ENCODE measurements around the gene HSF5. TPM values are rescaled to one million over a fixed set of nuclear protein-coding genes. Genes with fewer than 3 reads are reported as not detected.
A peak's percentile ranks its signal among the peaks of the same experiment; 100 is the strongest.

HSF5 gene
- total RNA-seq, 1 donor from 2014 or later = 0.09 TPM

GRCh38 chr17:58515286-58515685, 27.1 kb upstream of the HSF5 start:
- peak overlapping the region; percentile 68 for H3K4me3 Mint-ChIP-seq
- no peaks in the 10 kb centered on the region for H3K9me3 Mint-ChIP-seq
- H3K27ac Mint-ChIP-seq = peak overlapping the region; percentile 81
- peaks cover 37% of the 10 kb centered on the region for H3K4me1 Mint-ChIP-seq
- no peak for DNase-seq (ENCODE audit: low spot score in 2 of 2, unreplicated experiment in 2 of 2)
- H3K36me3 Mint-ChIP-seq = peaks cover 12% of the 10 kb centered on the region
- no peaks in the 10 kb centered on the region for H3K27me3 Mint-ChIP-seq (ENCODE audit: low read depth)
- TF ChIP-seq CTCF (IDR thresholded peaks at IDR 0.05; ENCODE audit: unreplicated experiment) = no peak

GRCh38 chr17:58514770-58515157, 26.6 kb upstream of the HSF5 start:
- H3K36me3 Mint-ChIP-seq = peaks cover 18% of the 10 kb centered on the region
- no peak for TF ChIP-seq CTCF (IDR thresholded peaks at IDR 0.05; ENCODE audit: unreplicated experiment)
- H3K9me3 Mint-ChIP-seq = no peaks in the 10 kb centered on the region
- peak overlapping the region; percentile 68 for H3K4me3 Mint-ChIP-seq
- DNase-seq (ENCODE audit: low spot score in 2 of 2, unreplicated experiment in 2 of 2) = no peak
- H3K27me3 Mint-ChIP-seq (ENCODE audit: low read depth) = no peaks in the 10 kb centered on the region
- peak overlapping the region; percentile 81 for H3K27ac Mint-ChIP-seq
- H3K4me1 Mint-ChIP-seq = peaks cover 35% of the 10 kb centered on the region

- no peaks in the 10 kb centered on the region for H3K27me3 Mint-ChIP-seq (ENCODE audit: low read depth)
- TF ChIP-seq CTCF (IDR thresholded peaks at IDR 0.05; ENCODE audit: unreplicated experiment) = no peak
- H3K9me3 Mint-ChIP-seq = no peaks in the 10 kb centered on the region
- H3K4me3 Mint-ChIP-seq = peak within 1 kb of the TSS; percentile 93
- peaks cover 35% of the 10 kb centered on the region for H3K4me1 Mint-ChIP-seq
- peaks cover 20% of the 10 kb centered on the region for H3K36me3 Mint-ChIP-seq
- H3K27ac Mint-ChIP-seq = peak within 1 kb of the TSS; percentile 92
- DNase-seq (ENCODE audit: low spot score in 2 of 2, unreplicated experiment in 2 of 2) = peak; percentile 80 to 83
Measured at GRCh38 chr17:58513965-58514769, 26.0 kb upstream of the HSF5 start, which contains the start of gene MTMR4. Gene MTMR4 (minus strand): TSS chr17:58514638. CDS start chr17:58514407, 231 bp downstream.

- TF ChIP-seq CTCF (IDR thresholded peaks at IDR 0.05; ENCODE audit: unreplicated experiment) = no peak
- Mint-ChIP-seq H3K36me3 (peaks cover 23% of the 10 kb centered on the region), H3K27me3 (ENCODE audit: low read depth) (no peaks in the 10 kb centered on the region), H3K4me1 (peaks cover 30% of the 10 kb centered on the region), H3K4me3 (peak overlapping the region; percentile 93), H3K9me3 (no peaks in the 10 kb centered on the region), H3K27ac (peak overlapping the region; percentile 92)
- DNase-seq (ENCODE audit: low spot score in 2 of 2, unreplicated experiment in 2 of 2) = no peak
Measured at GRCh38 chr17:58513267-58513964, 25.2 kb upstream of the HSF5 start.

GRCh38 chr17:58510075-58510474, 21.9 kb upstream of the HSF5 start:
- Mint-ChIP-seq H3K27me3 (ENCODE audit: low read depth) (no peaks in the 10 kb centered on the region), H3K9me3 (no peaks in the 10 kb centered on the region), H3K27ac (no peak overlapping the region), H3K4me1 (peaks cover 15% of the 10 kb centered on the region), H3K36me3 (peaks cover 31% of the 10 kb centered on the region), H3K4me3 (no peak overlapping the region)
- DNase-seq (ENCODE audit: low spot score in 2 of 2, unreplicated experiment in 2 of 2) = no peak
- TF ChIP-seq CTCF (IDR thresholded peaks at IDR 0.05; ENCODE audit: unreplicated experiment) = no peak
